GM19099 (cell line): ENCODE measurements around the gene MBD3L2B.

ENCODE experiments used
- POLR2A ChIP-seq: IDR thresholded peaks from 3 replicates; pipeline ENCODE4 v1.6.1; 2011; ENCODE audit warnings: low read depth; ENCODE audit not compliant: insufficient read length; ENCODE audit errors: extremely low read depth

The MBD3L2B gene

GRCh38 chr19:7007859-7008258 is 13.4 kb downstream of the MBD3L2B start:
- TF ChIP-seq POLR2A: no peak

- TF ChIP-seq POLR2A: no peak
These were observed 15.0 kb downstream of the MBD3L2B start for GRCh38 chr19:7006135-7006704.

- no peak for TF ChIP-seq POLR2A
These were observed 16.8 kb downstream of the MBD3L2B start for GRCh38 chr19:7004313-7004931.

GRCh38 chr19:7000816-7001215 is 20.4 kb downstream of the MBD3L2B start:
- TF ChIP-seq POLR2A: no peak

- TF ChIP-seq POLR2A: no peak
These were observed 20.9 kb downstream of the MBD3L2B start for GRCh38 chr19:7000333-7000732.

GRCh38 chr19:6999933-7000332 is 21.3 kb downstream of the MBD3L2B start:
- TF ChIP-seq POLR2A: no peak

- no peak for TF ChIP-seq POLR2A
These were observed 23.4 kb downstream of the MBD3L2B start for GRCh38 chr19:6997679-6998445.

GRCh38 chr19:6996810-6997209 is 24.4 kb downstream of the MBD3L2B start:
- no peak for TF ChIP-seq POLR2A

- no peak for TF ChIP-seq POLR2A
These were observed 26.2 kb downstream of the MBD3L2B start for GRCh38 chr19:6995054-6995453.

- TF ChIP-seq POLR2A: no peak
These were observed 33.0 kb downstream of the MBD3L2B start for GRCh38 chr19:6988257-6988656.

GRCh38 chr19:6987850-6988249 is 33.4 kb downstream of the MBD3L2B start:
- TF ChIP-seq POLR2A: no peak

- TF ChIP-seq POLR2A: no peak
These were observed 37.8 kb downstream of the MBD3L2B start for GRCh38 chr19:6983448-6983847.

- no peak for TF ChIP-seq POLR2A
These were observed 41.8 kb downstream of the MBD3L2B start for GRCh38 chr19:6979399-6979798.

- no peak for TF ChIP-seq POLR2A
These were observed 45.0 kb downstream of the MBD3L2B start for GRCh38 chr19:6976197-6976596.

- TF ChIP-seq POLR2A: no peak
These were observed 49.9 kb downstream of the MBD3L2B start for GRCh38 chr19:6971366-6971765.

GRCh38 chr19:6970443-6970842 is 50.8 kb downstream of the MBD3L2B start:
- no peak for TF ChIP-seq POLR2A
